Stimulated activated CD8-positive, alpha-beta memory T cell treated with anti-CD3 and anti-CD28 coated beads, Interleukin-4, amount 100 ng/mL, for 4 hours (primary cell): ENCODE data around the gene AANAT.

Source experiments
- DNase-seq, 2 donors: peaks; one replicate each; pipeline ENCODE4 v3.0.0-alpha.2; 2020; ENCODE audit warnings: low read depth in 2 of 2, low spot score in 1 of 2

The AANAT gene

GRCh38 chr17:76485569-76485968 is 18.2 kb downstream of the AANAT start:
- DNase-seq: no peak

- no peak for DNase-seq
Measured at GRCh38 chr17:76487451-76488192, 20.2 kb downstream of the AANAT start.

DNA sequence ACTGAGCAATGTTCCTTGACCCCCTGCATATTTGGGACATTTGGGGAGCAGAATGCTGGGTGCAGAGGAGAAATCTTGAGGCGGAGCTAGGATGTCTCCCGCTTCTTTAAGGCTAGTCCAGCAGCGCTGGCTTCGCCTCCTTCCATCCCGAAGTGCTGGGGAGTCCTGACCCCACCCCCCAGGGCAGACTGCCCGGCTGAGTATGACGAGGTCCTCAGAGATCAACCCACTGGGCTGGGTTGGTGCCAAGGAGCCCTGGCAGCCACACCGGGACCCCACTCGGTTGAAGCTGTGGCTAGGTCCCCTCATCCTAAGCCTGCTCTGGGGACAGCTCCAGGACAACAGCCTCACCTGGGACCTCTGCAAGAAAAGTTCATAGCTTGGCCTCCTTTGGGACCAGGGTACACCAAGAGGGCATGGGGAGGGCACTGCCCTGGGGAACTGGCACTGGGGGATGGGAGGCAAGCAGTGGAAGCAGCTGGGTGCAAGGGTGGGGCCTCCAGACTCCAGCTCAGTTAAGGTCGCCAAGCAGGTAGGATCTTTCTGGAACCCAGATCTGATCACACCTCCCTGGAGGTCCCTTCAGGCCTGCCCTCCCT is 22.8 kb downstream of the AANAT start:
- DNase-seq: no peak

DNA sequence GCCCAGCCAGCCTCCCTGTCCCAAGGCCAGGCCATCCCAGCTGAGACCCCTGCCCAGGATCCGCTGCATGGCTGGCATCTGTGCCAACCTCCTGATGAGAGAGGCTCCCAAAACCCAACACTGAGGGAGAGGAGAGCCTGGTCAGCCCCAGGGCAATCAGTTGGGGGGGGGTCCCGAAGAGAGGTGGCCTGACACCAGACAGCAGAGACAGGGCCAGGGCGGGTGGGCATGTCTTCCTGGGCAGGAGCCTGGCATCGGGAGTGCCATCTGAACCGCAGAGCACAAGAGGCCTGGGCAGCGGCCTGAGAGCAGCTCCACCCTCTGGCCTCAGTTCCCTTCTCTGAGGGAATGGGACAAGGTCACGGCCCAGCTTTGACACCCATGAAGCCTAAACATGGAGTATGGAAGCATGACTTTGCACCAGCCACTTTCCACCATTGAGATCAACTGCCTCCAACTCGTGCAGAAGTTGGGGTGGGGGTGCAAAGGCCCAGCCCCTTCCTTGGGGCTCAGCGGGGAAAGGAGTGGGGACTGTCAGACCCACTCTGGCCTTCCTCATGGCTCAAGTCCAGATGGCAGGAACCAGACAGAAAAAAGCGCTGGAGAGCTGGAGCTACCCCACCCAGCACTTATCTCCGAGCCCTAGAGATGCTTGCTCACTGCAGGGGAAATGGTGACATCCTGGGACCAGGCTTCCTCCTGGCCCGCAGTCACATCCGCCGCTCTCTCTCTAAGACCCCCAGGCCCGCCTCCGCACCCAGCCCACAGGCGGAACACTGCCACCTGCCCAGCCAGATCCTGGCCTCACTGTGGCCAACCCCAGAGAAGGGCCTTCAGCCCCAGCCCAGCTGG is 24.1 kb downstream of the AANAT start:
- DNase-seq: no peak

- DNase-seq: no peak
Measured at GRCh38 chr17:76492123-76492988, 25.0 kb downstream of the AANAT start.

GRCh38 chr17:76492989-76493501 is 25.6 kb downstream of the AANAT start:
- DNase-seq: peak in 1 of 2 donors; percentile 21

- DNase-seq: no peak
Measured at GRCh38 chr17:76493505-76494167, 26.2 kb downstream of the AANAT start.

DNA sequence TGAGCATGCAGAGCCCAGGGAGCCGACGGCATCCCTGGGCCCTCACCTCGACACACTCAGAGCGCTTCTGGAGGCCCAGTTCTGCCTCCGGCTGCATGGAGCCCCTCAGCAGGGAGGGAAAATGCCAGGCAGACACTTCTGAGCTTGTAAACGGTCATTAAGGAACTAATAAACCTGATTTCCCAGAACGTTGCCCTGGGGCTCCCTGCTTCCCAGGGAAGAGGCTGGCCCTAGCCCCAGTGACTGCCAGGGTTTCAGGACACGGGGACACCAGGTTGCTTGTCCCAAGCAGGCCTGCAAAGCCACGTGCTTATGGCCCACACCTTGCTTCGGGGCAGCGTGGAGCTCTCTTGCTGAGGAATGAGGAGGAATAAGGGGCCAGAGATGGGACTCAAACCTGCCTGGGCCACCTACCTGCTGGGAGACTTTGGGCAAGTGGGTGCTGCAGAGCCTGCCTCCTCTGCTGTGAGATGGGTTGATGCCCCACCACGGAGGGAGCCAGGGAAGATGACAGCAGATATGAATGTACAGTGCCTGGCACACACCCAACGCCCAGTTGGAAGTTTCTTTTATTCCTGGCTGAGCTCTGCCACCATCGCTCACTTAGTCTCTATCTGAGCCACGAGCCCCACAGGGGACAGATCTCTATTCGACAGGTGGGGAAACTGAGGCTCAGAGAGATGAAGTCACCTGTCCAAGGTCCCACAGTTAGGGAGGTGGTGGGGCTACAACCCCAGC is 28.4 kb downstream of the AANAT start:
- no peak for DNase-seq

DNA sequence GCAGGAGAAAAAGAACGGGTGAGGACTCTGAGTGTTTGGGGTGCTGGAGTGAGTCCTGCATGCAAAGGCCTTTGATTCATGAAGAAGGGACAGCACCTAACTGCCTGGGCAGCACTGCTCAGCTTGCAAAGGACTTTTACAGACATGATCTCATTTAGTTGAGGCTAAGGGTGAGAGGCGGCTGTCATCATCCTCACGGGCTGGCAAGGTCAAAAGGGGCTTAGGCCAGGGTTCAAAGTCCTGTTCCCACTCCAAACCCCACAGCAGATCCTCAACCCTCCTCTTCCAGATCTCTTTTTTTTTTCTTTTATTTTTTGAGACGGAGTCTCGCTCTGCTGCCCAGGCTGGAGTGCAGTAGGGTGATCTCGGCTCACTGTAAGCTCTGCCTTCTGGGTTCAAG is 29.1 kb downstream of the AANAT start:
- no peak for DNase-seq

DNA sequence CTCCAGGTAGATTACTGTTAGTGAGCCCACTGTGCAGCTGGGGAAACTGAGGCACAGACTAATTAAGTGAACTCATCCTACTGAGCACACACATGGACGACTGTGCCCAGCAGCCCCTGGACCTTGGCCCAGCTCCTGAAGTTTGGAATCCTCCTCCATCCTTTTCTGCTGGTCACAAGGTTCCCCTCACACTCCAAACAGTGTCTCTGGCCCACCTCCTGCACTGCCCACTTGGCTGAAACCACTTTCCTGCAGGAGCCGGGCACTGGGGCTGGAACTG is 30.2 kb downstream of the AANAT start:
- no peak for DNase-seq

DNA sequence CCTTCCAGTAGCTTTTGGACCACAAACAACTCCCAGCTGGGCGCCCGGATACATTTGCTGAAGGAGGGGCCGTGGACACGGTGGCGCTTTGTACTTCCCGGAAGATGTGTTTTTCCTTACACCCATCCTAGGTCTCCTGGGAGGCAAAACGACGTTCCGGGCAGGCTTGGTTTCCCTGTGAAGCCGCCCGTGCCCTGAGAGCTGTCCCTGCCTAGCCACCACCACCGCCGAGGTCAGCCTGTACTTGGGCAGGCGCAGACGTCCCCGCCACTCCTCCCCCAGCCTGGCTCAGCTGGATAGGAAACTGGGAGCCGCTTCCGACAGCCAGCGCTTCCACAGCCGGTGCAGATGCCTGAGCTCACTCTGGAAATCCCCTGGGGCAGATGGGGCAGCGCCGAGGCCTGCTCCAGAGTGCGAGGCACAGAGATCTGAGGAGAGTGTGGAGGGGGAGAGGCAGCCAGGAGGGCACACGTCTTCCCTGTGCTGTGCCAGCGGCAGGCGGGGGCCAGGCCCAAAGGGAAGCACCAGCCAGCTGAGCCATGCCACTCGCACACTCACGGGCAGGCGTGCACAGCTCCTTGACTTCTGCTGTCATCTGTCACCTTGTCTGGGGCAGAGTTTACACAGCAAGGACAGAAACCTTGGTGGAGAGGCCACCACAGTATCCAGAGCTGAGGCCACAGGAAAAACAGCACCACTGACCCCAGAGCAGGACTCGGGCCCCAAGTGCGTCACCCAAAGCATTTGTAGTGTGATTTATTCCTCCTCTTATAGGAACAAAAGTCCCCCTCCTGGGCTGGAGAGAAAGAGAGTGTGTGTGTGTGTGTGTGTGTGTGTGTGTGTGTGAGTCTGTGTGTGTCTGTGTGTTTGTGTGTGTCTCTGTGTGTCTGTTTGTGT is 30.8 kb downstream of the AANAT start:
- DNase-seq: no peak

GRCh38 chr17:76498876-76499251 is 31.5 kb downstream of the AANAT start:
- DNase-seq: no peak

- no peak for DNase-seq
Measured at GRCh38 chr17:76499267-76499667, 31.9 kb downstream of the AANAT start.

- no peak for DNase-seq
Measured at GRCh38 chr17:76500074-76500746, 32.8 kb downstream of the AANAT start.

DNA sequence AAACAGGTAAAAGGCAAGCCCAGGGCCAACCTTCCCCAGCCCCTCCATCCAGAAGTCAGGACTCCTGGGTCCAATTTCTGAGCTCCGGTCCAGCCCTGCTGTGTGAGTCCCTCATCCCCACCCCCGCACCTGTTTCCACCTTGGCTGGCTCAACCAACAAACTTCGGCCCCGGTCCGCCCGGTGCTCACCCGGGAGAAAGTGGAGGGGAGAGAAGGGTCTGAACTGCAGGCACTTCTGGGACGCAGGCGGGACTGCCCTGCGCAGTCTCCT is 33.3 kb downstream of the AANAT start:
- no peak for DNase-seq

DNA sequence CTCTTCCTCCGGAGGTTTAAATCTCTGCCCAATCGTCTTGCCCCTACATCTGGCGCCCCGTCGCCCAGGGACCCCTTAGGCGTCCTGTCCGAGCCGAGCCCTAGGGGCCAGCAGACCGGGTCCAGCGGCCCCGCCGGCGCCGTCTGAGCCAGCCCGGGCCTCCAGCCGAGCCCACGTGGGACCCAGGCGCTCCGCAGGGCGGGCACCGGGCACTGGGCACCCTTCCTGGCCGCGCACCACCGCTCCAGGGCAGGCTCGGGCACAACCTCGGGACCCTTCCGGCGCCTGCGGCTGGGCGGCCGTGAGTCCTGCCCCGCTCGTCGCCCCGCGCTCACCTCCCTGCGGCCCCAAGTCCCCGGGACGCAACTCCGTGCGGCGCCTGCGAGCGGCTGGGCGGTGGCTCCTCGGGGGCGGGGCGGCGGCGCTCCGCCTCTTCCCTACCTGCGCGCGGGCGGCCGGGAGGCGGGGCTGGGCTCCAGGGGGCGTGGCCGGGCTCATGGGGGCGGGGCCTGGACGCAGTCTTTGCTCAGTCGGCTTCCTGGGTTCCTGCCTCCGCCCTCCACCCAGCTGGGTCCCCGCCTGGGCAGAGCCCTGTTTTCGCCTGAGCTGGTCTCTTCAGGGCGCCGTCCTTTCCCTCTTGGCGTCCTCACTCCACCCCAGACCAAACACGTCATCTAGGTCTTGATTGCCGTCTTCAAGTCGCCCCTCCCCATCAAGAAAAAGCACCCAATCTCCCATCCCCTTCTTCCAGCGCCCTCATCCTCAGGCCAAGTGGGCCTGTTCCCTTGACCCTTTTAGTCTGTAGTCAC is 33.8 kb downstream of the AANAT start, which contains the start of gene RHBDF2:
TSS of gene RHBDF2 (minus strand) at position 406 of the 809 bp plus-strand sequence. CDS start 19,899 bp downstream, outside the sequence.
- DNase-seq: peak; percentile 91 to 94

DNA sequence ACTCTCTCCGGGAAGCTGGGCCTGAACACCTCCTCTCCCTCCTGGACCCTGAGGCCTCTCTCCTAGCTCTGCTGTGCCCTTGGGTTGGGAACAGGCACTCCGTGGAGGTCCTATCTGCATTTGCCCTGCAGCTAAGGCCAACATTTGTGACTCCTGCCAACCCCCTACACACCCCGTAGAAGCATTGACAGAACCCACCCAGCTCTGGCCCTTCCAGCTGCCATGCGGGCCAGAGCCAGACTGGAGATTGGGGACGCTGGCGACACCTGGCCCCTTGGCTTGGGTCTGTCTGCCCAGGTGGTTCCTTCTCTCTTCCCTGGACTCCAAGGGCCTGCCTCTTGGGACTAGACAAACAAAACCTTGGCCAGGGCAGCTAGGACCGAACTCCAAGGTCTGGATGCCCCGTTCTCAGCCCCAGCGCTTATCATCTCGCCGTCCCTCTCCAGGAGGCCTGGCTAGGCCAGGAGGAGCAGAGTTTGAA is 34.5 kb downstream of the AANAT start:
- no peak for DNase-seq
